Measurements from ENCODE around the gene MBD2. TPM values are rescaled to one million over a fixed set of nuclear protein-coding genes. Genes with fewer than 3 reads are reported as not detected.

MBD2 gene
- total RNA-seq, 1 experiment from 2014 or later, result 79.1 TPM

- TF ChIP-seq TCF7L2 (IDR thresholded peaks at IDR 0.05; ENCODE audit: borderline replicate concordance, extremely low read depth, insufficient read depth, insufficient read length), result no peak
- TF ChIP-seq CEBPB (IDR thresholded peaks at IDR 0.05; ENCODE audit: low read depth), result no peak
- peak; percentile 72 for TF ChIP-seq SP1 (IDR thresholded peaks at IDR 0.05; ENCODE audit: low read depth)
Measured at GRCh38 chr18:54149078-54149697, 75.3 kb downstream of the MBD2 start (continued).

- ChIA-PET CTCF (no interaction called here), RAD21 (ENCODE audit: low non-redundant PET in 1 of 2, low total read pairs in 2 of 2, uncharacterized antibody in 2 of 2, unreplicated experiment in 2 of 2) (no interaction called here), POLR2A (no interaction called here)
- H3K4me3 ChIP-seq (replicated peaks in 1 of 2; ENCODE audit: low read depth in 1 of 2, low read length in 2 of 2), result peak overlapping the region; percentile 11 to 44; a peak in 3 of 4 replicates
- H3K9ac ChIP-seq (ENCODE audit: low read length), result peak overlapping the region; percentile 42
- BruUV-seq (replicated peaks), result no TSS peak
- H3K36me3 ChIP-seq (ENCODE audit: control insufficient read depth in 1 of 2, insufficient read depth in 2 of 2, low read length in 2 of 2), result no peaks in the 10 kb centered on the region
- ATAC-seq (peak; percentile 59), DNase-seq (ENCODE audit: low read depth, low spot score) (no peak)
- peaks cover 25 to 37% of the 10 kb centered on the region in 2 experiments for H3K4me1 ChIP-seq (ENCODE audit: control insufficient read depth in 1 of 2, insufficient read depth in 2 of 2, low read length in 2 of 2)
- H3K9me3 ChIP-seq (ENCODE audit: control insufficient read depth in 1 of 2, insufficient read depth in 1 of 2, low read depth in 1 of 2, low read length in 2 of 2), result peaks cover 0 to under 1% of the 10 kb centered on the region in 2 experiments; a peak in 1 of 4 replicates
- peak overlapping the region; percentile 74 for H3K27ac ChIP-seq (ENCODE audit: low read depth, low read length)
- H3K9me2 ChIP-seq (ENCODE audit: insufficient read depth), result no peaks in the 10 kb centered on the region
- no peaks in the 10 kb centered on the region for H4K20me1 ChIP-seq (ENCODE audit: insufficient read depth)
- H3K27me3 ChIP-seq (ENCODE audit: insufficient read depth, low read length), result no peaks in the 10 kb centered on the region
- no peak for TF ChIP-seq ZNF274 (IDR thresholded peaks at IDR 0.05; ENCODE audit: low read depth, low read length)
- TF ChIP-seq SIN3A (IDR thresholded peaks at IDR 0.05; ENCODE audit: low read depth), result no peak
- no peak for TF ChIP-seq ATF3 (IDR thresholded peaks at IDR 0.05)
- no peak for TF ChIP-seq EGR1 (IDR thresholded peaks at IDR 0.05; ENCODE audit: low read depth)
- no peak for TF ChIP-seq FOSL1 (IDR thresholded peaks at IDR 0.05; ENCODE audit: low read depth)
- TF ChIP-seq SRF (IDR thresholded peaks at IDR 0.05; ENCODE audit: low read depth), result no peak
- TF ChIP-seq CTCF (IDR thresholded peaks at IDR 0.05 in 2 of 3, conservative IDR thresholded peaks at IDR 0.05 in 1 of 3; ENCODE audit: borderline replicate concordance in 1 of 3, insufficient read depth in 1 of 3, low read depth in 2 of 3, low read length in 2 of 3), result no peak
- H2AFZ ChIP-seq (ENCODE audit: low read depth, low read length, poor library complexity, severe bottlenecking), result no peak overlapping the region
- intact Hi-C loops (cut with micrococcal nuclease), result loop anchor here (5.0 to 10.0 kb wide), 2 partner anchors 124 to 526 kb away; no protein-coding TSS in a partner anchor
- no peaks in the 10 kb centered on the region for H3K79me2 ChIP-seq (ENCODE audit: insufficient read depth, low read length)
- peak overlapping the region; percentile 73 for H3K4me2 ChIP-seq (ENCODE audit: low read length)
Measured at GRCh38 chr18:54148678-54149077, 75.8 kb downstream of the MBD2 start.

Data from HCT116 (cell line).